Epithelial cell of proximal tubule (primary cell): ENCODE measurements around the gene CPHXL2. TPM values are rescaled to one million over a fixed set of nuclear protein-coding genes. Genes with fewer than 3 reads are reported as not detected.

Experiments used
- DNase-seq: peaks from one replicate; pipeline ENCODE4 v3.0.0-alpha.2; 2011; ENCODE audit warnings: low read depth
- H3K4me3 ChIP-seq: 2 replicates; pipeline ENCODE4 v1.5.1; 2011; ENCODE audit warnings: low read depth, mild to moderate bottlenecking, low read length
- CTCF ChIP-seq: conservative IDR thresholded peaks from 2 replicates; pipeline ENCODE4 v1.5.1; 2012; ENCODE audit warnings: low read depth, mild to moderate bottlenecking, low read length
- total RNA-seq: library from RNA; depleted of rRNA; stranded (reverse); fragments of >200 nt; gene quantifications from 2 replicates; pipeline ENCODE4 v1.2.3, GENCODE V29; 2015

The CPHXL2 gene
- total RNA-seq, 1 donor from 2014 or later = not detected

DNA sequence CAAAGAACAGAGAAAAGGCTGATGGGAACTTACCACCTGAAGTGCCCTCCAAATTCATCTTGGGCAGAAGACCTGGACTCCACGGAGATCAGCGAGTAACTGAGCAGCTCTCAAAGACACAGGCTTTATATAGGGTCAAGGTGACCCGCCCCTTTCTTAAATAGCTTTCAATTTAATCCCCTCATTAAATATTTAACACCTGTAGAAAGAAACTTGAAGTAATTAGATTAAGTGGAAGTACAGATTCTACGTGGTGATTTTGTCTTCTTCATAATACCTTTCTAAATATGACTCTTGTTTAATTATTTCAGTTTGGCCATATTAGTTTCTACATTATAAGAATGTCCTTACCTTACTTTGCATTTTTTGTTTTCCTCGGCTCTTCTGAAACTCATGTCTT, 24.6 kb upstream of the CPHXL2 start, which contains the start of gene DUXB:
Gene DUXB, minus strand, starts transcription at position 101 of the 400 bp plus-strand sequence. Its CDS starts 43 bp downstream, at position 58.
- DNase-seq = no peak
- no peak within 1 kb of the TSS for H3K4me3 ChIP-seq
- no peak for TF ChIP-seq CTCF

DNA sequence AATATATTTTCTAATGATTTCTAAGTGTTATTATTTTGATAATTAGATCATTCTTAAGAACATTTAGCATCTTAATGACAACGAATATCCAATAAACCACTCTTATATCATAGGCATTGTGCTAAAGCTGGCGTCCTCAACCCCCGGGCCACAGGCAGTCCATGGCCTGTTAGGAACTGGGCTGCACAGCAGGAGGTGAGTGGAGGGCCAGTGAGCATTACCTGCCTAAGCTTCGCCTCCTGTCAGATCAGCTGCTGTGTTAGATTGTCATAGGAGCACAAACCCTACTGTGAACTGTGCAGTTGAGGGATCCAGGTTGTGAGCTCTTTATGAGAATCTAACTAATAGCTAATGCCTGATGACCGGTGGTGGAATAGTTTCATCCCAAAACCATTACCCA, 20.8 kb upstream of the CPHXL2 start:
- no peak for DNase-seq
- TF ChIP-seq CTCF = no peak
- no peak overlapping the region for H3K4me3 ChIP-seq

DNA sequence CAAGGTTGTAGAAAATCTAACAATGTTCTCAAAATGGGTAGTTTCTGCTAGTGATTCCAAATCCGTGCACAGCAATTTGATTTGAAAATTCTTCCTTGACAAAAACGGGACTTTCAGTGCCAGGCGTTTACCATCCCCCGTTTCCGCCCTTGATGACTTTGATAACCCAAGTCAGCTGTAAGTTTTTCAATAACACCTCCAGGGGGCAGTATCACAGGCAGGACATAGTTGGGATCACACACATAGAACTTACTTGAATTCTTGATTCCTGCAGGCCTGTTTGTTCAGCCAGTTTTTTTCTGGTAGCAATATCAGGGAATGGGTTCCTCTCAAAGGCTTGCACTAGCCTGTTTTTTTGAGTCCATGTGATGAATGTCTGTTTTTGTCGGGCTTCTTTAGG, 18.9 kb upstream of the CPHXL2 start:
- no peak for DNase-seq
- no peak overlapping the region for H3K4me3 ChIP-seq
- TF ChIP-seq CTCF = peak; percentile 21

- TF ChIP-seq CTCF = no peak
- DNase-seq = no peak
- H3K4me3 ChIP-seq = no peak overlapping the region
Measured at GRCh38 chr16:75687361-75687760, 10.6 kb upstream of the CPHXL2 start.

DNA sequence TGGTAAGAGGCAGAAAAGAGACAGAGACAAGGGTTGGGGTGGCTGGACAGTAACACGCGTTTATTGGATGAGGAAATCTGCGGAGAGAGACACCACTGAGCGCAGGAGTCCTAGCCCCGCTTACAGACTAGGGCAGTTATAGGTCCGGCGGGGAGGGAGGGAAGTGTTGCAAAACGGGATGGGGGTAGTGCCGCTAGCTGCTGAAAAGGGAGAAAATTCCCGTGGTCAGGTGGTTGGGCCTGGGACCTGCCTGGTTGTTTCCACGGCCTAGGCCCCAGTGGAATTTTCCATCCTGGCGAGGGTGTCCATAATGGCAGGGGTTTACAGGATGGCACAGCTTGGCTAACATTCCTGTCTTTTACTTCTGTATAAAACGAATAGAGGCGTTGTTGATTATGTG, 5.5 kb upstream of the CPHXL2 start:
- TF ChIP-seq CTCF = no peak

GRCh38 chr16:75679366-75679765, 2.6 kb upstream of the CPHXL2 start:
- TF ChIP-seq CTCF = no peak
- no peak for DNase-seq
- H3K4me3 ChIP-seq = no peak overlapping the region

More for the DNA sequence above, 5.5 kb upstream of the CPHXL2 start:
- no peak overlapping the region for H3K4me3 ChIP-seq
- no peak for DNase-seq

DNA sequence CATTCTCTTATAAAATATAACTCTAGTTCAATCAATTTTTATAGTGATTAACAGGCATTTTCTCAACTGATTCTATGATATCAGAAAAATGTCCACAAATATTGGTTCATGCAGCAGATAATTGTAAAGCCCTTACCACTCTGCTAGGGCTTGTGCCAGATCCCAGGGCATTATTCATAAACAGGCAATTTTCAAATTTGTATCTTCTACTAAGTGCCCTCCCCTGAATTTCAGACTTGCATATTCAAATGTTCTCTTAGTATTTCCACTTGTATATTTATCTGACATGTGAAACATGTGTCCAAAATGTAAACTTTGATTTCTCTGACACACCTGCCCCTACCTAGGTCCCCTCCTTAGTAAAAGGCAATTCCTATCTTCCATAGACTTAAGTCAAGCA, 9.3 kb downstream of the CPHXL2 start:
- no peak for DNase-seq
- TF ChIP-seq CTCF = no peak
- no peak overlapping the region for H3K4me3 ChIP-seq
